ENCODE measurements around the gene SYCE3.

SYCE3 gene

GRCh38 chr22:50583294-50583861, 20.7 kb upstream of the SYCE3 start:
- TF ChIP-seq CTCF (IDR thresholded peaks at IDR 0.05; ENCODE audit: low read depth, low read length), result 0 out of 2 replicates have a peak, but pooled peaks have one; percentile 5
- peak overlapping the region; percentile 78 for H3K4me3 ChIP-seq (ENCODE audit: low read depth, low read length)

GRCh38 chr22:50582493-50583293, 20.0 kb upstream of the SYCE3 start, which contains the start of gene CHKB:
CHKB (minus strand) TSS chr22:50582849; CDS start chr22:50582781, 68 bp downstream.
- H3K4me3 ChIP-seq (ENCODE audit: low read depth, low read length), result peak within 1 kb of the TSS; percentile 78
- TF ChIP-seq CTCF (IDR thresholded peaks at IDR 0.05; ENCODE audit: low read depth, low read length), result no peak

GRCh38 chr22:50581950-50582492, 19.3 kb upstream of the SYCE3 start:
- peak overlapping the region; percentile 78 for H3K4me3 ChIP-seq (ENCODE audit: low read depth, low read length)
- TF ChIP-seq CTCF (IDR thresholded peaks at IDR 0.05; ENCODE audit: low read depth, low read length), result no peak

- peak overlapping the region; percentile 78 for H3K4me3 ChIP-seq (ENCODE audit: low read depth, low read length)
- TF ChIP-seq CTCF (IDR thresholded peaks at IDR 0.05; ENCODE audit: low read depth, low read length), result no peak
These were observed 18.6 kb upstream of the SYCE3 start for GRCh38 chr22:50581031-50581949.

GRCh38 chr22:50579752-50580151, 17.0 kb upstream of the SYCE3 start:
- no peak for TF ChIP-seq CTCF (IDR thresholded peaks at IDR 0.05; ENCODE audit: low read depth, low read length)
- no peak overlapping the region for H3K4me3 ChIP-seq (ENCODE audit: low read depth, low read length)

- TF ChIP-seq CTCF (IDR thresholded peaks at IDR 0.05; ENCODE audit: low read depth, low read length), result no peak
- no peak overlapping the region for H3K4me3 ChIP-seq (ENCODE audit: low read depth, low read length)
These were observed 16.1 kb upstream of the SYCE3 start for GRCh38 chr22:50578776-50579310.
